ENCODE measurements around the gene MAEA.
"Not testable (repeated sequence)": the region's sequence is repeated elsewhere in the genome, so short reads cannot be mapped to it uniquely, and the experiment has no call there.

The MAEA gene

DNA sequence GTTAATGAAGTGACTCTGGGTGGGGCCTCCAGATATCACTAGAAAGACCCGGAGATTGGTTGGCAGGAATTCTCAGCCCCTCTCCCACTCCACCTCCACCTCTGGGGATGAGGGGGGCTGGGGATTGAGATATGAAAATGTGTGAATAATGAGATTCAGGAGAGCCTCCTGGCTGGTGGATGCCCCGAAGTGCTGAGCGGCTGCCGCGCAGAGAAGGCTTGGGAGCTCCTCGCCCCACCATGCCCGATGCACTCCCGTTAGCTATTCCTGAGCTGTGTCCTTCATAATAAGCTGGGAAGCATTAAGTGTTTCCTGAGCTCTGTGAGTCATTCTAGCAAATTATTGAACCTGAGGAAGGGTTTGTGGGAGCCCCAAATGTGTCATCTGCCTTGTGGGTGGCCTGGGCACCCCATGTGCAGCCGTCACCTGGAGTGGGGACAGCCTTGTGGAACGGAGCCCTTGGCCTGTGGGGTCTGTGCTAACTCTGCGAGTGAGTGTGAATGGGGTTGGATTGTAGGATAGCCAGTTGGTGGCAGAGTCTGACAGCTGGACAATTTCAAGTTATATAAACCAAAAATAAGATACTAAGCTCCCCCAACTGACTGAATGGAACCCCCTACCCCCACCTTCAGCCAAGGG lies 4.4 kb upstream of the MAEA start:
- DNase-seq: no peak

- peak; percentile 49 for DNase-seq
Observed at GRCh38 chr4:1285790-1286553, 3.7 kb upstream of the MAEA start.

GRCh38 chr4:1288786-1289185 lies 905 bp upstream of the MAEA start:
- no peak for DNase-seq

DNA sequence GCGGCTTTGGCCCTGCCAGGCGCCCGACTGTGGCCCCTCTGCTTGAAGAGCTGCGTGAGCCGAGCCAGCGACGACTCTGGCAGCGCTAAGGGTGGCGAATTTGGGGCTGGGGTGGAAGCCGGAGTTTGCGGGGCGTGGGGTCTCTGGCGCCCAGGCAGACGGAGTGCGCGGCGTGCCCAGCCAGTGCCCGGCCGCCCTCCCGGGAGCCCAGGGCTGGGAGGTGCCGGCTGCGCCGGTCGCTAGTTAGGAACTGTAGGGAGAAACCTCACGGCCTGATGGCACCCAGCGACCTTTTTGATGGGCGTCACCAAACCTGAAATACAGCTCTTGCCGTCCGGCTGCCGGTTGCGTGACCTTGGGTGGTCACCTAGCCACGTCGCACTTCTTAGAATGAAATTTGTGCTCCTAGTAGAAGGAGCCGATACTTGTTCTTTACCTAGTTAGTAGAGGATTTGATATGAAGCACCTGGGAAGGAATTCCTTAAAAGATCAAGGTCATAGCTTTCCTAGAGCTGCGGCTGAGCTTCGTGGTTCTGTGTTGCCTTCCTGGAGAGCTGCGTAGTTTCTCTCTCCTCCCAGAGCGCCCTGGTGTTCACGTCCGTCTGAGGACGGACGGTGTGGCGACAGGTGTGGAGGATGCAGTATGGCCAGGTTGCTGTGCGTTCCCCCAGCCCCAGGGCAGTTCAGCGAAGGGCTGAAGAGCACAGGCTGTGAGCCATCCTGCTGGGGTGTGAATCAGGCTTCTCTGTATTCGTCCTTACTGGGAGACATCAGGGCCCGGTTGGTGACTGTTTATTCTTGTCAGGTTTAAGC lies 680 bp downstream of the MAEA start:
- no peak for DNase-seq

DNA sequence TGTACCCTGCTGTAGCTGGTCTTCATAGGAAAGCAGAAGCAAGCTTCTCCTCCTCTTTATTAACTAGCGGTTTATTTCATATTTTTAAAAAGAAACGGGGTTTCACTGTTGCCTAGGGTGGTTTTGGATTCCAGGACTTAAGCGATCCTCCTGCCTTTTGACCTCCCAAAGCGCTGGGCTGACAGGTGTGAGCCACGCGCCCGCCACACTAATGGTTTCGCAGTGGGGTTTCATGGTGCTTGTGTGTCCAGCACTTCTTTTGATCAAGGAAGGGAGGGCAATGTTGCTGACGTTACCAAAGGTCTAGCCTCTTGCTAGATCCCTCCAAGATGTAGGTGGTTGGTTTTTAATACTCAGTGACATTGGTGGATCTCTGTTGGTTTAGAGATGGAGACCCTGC lies 1.4 kb downstream of the MAEA start:
- DNase-seq: no peak

DNA sequence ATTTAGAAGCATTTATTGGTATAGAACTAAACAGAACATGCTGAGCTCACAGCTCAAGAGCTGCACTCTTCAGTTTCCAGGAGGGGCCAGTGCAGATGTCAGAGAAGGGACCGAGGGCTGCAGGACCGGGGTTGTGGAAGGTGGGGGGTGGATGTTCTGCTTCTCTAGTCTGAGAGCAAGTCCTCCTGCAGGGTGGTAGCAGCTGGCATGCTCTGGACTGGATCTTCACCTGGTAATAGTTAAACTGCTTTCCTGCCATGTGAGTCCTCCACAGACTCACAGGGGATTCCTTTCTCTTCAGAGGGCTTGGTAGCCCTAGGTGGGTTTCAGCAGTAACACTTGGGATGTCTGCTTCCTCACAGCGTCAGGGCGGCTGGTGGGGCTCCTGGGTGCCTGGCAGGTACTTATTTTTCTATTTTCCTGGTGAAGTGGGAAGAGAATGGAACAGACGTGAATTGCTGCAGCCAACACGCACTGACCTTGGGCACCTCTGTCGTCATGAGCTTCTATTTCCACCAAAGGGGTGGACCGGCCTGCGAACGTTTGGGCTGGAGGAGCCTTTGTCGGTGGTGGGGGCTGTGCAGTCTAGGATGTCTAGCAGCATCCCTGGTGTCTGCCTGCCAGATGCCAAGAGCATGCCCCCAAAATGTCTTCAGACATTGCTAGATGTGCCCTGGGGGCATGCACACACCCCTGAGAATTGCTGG lies 2.5 kb downstream of the MAEA start:
- DNase-seq: no peak

GRCh38 chr4:1292703-1293011 lies 3.0 kb downstream of the MAEA start:
- not testable (repeated sequence) for DNase-seq

- DNase-seq: no peak
Observed at GRCh38 chr4:1293531-1293941, 3.8 kb downstream of the MAEA start.

DNA sequence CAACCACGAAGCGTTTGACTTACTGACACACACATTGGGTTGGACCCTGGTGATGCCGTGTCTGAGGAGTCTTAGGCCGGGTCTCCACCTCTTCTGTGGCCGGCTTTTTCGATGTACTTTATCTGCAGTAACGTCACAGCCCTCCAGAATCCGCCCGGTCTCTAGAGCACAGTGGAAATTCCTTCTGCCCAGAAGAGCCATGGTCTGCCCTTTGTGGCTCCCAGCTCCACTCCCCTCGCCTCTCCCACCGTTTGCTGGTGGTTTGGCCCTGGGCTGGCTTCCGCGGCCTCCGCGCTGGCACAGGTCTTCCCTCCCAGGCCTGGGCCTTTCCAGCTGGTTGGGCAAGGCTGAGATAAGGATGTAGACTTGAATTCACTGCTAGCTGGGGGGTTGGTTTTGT lies 4.3 kb downstream of the MAEA start:
- no peak for DNase-seq

GRCh38 chr4:1294424-1294823 lies 4.7 kb downstream of the MAEA start:
- no peak for DNase-seq

DNA sequence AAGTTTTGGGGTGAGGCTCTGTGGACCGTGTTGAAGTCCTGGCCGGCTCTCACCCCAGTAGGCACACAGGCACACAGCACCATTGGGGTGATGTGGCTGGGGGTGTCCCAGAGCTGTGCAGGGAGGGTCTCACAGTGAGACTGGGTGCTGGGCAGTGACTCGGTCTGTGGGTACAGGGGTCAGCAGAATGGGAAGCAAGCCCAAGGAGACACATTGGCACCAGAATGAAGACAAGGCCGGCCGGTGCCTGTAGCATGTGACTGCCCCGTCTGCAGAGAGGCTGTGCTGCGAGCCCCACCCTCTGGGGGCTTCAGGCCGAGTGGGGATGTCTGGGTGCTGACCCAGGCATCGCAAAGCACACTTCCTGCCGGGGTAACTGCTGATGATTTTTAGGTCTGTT lies 5.2 kb downstream of the MAEA start:
- no peak for DNase-seq

DNA sequence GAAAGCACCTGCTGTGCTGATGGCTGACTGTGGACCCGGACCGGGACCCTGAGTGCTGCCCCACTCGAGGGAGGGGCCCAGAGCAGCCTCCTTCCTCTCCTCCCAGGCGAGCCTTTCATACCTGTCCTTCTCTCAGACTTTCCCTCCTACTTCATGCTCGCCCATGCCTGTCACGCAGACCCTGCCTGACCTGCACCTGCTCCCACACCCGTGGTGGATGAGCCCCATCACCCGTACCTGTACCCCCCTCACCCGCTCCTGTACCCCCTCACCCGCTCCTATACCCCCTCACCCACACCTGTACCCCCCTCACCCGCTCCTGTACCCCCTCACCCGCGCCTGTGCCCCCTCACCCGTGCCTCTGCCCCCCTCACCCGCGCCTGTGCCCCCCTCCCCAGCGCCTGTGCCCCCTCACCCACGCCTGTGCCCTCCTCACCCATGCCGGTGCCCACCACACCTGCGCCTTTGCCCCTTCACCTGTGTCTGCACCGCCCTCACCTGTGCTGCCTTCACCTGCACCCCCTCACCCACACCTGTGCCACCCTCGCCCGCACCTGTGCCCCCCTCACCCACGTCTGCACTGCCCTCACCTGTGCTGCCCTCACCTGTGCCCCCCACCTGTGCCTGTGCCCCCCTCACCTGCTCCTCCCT lies 5.8 kb downstream of the MAEA start:
- no peak for DNase-seq

DNA sequence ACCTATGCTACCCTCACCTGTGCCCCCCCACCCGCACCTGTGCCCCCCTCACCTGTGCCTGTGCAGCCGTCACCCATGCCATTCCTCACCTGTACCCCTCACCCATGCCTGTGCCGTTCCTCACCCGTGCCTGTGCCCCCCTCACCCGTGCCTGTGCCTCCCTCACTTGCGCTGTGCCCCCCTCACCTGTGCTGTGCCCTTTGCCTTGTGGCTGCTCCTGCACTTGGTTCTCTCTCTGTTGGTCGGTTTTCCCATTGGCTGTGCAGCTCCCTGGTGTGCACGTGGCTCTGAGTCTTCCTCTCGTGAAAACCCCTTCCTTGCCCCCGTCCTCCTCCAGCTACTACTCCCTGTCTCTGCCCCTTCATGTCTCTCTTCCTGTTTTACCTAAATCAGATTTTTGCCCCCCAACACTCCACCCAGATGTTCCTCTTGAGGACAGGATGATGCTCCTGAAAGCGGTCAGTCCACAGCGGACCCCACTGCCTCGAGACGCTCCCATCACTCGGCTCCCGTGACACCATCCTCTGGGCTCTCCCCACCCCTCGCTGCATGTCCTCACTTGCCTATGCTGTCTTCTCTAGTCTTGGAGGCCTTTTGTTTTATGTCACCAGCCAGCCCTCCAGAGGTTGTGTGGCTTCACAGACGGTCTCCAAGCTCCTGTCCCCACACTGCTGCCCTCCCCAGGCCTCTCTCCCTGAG lies 6.8 kb downstream of the MAEA start:
- DNase-seq: no peak

DNA sequence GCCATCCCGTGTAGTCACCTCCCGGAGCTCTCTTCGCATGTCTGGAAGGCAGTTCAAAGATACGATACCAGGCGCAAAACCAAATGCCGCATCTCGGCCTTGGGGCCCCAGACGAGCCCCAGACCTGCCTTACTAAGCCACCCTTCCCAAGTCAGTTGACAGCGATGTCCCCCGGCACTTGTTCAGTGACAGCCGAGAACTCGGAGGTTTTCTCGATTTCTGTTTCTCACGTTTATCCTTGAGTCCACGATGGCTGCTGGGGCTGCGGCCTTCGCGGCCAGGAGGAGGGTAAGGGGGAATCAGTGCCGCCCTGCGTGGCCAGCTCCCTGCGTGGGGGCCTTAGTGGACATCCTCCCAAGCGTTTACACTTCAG lies 7.3 kb downstream of the MAEA start:
- no peak for DNase-seq

DNA sequence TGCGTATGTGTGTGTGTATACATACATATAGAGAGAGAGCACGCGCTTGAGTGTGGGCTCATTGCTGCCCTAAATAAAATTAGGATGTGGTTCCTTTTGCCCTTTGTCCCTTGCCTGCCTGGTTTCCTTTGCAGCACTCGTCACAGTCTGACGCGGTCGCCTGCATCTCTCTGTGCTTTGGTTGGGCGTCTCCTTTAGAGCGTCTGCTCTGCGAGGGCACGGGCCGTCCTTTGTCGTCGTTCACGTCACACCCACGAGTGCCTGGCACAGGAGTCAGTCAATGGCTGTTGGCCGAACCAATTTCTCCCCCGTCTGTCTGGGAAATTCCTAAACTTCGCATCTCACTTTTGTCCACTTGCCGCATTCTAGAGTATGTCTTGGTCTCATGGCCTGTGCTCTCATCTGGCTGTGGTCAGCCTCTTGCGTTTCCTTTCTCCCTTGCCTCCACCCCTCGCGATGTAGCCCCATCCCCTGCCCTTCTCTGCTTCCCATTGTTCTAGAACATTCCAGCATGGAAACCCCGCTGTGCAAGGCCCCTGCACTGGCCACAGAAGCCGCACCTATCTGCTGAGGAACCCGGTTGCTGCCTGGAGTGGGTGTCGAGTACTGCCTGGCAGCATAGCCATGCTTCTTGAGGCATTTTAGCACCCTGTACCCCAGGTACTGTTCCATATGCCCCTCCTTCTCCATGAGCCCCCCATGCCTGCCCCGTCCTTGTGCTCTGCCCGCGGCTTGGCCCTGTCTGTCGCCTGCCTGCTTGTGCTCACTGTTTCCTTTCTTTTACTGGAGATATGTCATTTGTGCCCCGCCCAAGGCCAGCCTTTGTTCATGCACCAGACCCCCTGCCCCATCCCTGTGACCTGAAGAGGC lies 8.0 kb downstream of the MAEA start:
- DNase-seq: no peak

- DNase-seq: no peak
Observed at GRCh38 chr4:1298461-1298860, 8.8 kb downstream of the MAEA start.

DNA sequence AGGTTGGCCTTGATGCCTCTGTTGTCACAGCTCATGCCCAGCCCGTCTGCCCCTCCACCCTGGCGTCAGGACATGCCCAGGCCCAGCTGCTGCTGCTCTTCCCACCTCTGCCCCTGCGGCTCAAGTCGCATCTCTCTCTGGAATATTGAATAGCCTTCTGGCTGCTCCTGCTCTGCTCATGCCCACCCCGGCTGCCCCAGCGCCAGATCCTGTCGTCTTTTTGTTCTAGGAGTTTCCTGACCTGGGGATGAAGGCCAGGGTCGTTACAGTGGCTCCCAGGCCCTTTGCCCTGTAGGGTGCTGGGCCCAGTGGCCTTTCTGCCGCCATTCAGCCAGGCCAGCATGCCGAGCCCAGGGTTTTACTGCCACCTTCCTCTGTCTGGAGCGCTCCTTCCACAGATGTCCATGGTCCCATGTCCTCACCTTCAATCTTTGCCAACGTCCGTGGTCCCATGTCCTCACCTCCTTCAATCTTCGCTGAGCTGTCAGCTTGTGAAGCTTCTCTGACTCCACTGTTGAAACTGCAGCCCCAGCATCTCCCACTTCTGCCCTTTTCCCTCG lies 9.7 kb downstream of the MAEA start:
- DNase-seq: no peak

DNA sequence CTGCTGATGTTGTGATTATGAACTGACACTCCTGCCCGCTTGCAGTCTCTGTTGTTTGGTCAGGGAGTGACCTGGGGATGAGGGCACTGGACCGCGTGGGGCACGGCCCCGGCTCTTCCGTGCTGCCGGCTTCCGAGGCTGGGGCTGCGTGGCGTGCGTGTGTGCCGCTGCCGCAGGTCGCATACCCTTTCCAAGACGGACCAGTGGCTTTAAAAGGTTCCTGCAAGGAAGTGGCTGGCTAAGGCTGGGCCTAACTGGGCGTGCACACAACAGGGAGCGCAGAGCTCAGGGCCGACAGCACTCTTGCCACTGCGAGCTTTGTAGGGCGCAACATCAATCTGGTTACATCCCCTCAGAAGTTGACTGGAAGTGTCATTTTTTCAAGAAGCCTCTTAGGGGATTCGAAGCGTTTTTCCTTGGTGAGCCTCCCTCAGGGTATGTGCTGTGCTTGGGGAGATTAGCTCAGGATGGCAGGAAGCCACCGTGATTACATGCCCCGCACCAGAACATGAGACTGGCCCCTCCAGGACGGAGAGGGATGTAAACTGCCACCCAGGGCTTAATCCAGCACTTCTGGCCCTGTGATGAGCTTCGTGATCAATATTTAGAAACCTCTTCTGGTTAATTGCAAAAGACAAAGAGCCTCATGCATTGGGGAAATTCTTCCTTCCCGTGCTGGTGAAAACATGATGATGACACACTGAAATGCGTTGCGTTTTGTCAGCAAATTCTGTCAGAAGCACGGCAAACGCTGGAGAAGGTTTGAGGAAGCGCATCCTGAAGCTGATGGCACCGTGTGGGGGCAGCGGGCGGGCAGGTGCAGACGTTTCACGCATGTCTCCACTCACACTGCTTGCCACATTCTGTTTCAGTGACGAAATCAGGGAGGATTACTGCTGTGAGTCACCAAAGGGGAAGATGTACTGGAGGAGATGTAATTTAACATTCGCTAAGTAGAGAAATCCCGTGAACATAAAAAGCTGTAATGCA lies 11.1 kb downstream of the MAEA start:
- no peak for DNase-seq

GRCh38 chr4:1302159-1302558 lies 12.5 kb downstream of the MAEA start:
- DNase-seq: no peak

DNA sequence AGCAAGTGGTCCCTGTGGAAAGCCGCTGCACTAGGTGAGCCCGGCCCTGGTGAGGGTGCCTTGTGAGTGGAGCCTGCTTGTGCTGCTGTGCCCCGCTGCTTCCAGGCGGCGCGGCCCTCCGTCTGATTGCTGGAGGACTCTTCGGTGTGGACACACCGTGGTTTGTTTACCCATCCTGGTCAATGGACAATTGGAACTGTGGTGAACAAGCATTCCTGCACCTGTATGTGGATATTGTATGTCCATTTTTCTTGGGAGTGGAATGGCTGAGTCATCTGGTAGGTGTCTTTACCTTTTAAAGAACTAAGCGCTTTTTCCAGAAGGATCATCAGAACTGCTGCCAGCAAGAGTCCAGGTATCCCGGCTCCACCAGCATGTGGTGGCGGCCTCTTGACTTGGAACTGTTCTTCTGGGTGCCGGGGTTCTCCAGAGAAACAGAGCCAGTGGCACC lies 15.6 kb downstream of the MAEA start:
- DNase-seq: no peak
